ENCODE data around the gene NAALADL2. TPM values are rescaled to one million over a fixed set of nuclear protein-coding genes. Genes with fewer than 3 reads are reported as not detected.

The NAALADL2 gene
- 7.3 and 11.5 TPM in 2 replicates for total RNA-seq (ENCODE audit: low replicate concordance)

- H3K27ac Mint-ChIP-seq = no peak within 1 kb of the TSS
- H4K20me1 ChIP-seq (ENCODE audit: low read depth) = no peaks in the 10 kb centered on the region
- no peak within 1 kb of the TSS for H3K4me3 Mint-ChIP-seq
- no peak within 1 kb of the TSS for H3K9ac ChIP-seq
- no peaks in the 10 kb centered on the region for H3K36me3 ChIP-seq
- H3K27me3 ChIP-seq = no peaks in the 10 kb centered on the region
- no peak for DNase-seq (ENCODE audit: low spot score)
- no peaks in the 10 kb centered on the region for H3K4me1 Mint-ChIP-seq
- no peak within 1 kb of the TSS for H3K4me2 ChIP-seq
- no peak within 1 kb of the TSS for H3K27ac ChIP-seq
- H3K27me3 Mint-ChIP-seq (ENCODE audit: insufficient read depth, low read depth) = peaks cover 2% of the 10 kb centered on the region
- H3K4me1 ChIP-seq = no peaks in the 10 kb centered on the region
- H3K4me3 ChIP-seq = no peak within 1 kb of the TSS
- H3K79me2 ChIP-seq (ENCODE audit: low read depth) = no peaks in the 10 kb centered on the region
- no peaks in the 10 kb centered on the region for H3K9me3 Mint-ChIP-seq
- no peaks in the 10 kb centered on the region for H3K36me3 Mint-ChIP-seq
- no peaks in the 10 kb centered on the region for H3F3A ChIP-seq (ENCODE audit: low read depth)
- no peak within 1 kb of the TSS for H2AFZ ChIP-seq (replicated peaks)
- no peak for TF ChIP-seq EZH2phosphoT487 (IDR thresholded peaks at IDR 0.05)
- TF ChIP-seq CTCF (IDR thresholded peaks at IDR 0.05) = no peak
- H3K9me3 ChIP-seq (ENCODE audit: low read depth) = no peaks in the 10 kb centered on the region
Observed at GRCh38 chr3:174859114-174859735, at the start of gene NAALADL2. Gene NAALADL2 (plus strand): TSS chr3:174859334.

- Histone ChIP-seq H2AFZ (replicated peaks) (no peak overlapping the region), H3K36me3 (no peaks in the 10 kb centered on the region), H3K4me1 (no peaks in the 10 kb centered on the region), H3K4me3 (no peak overlapping the region), H3F3A (ENCODE audit: low read depth) (no peaks in the 10 kb centered on the region), H3K27ac (no peak overlapping the region), H3K9me3 (ENCODE audit: low read depth) (no peaks in the 10 kb centered on the region), H3K4me2 (no peak overlapping the region), H3K27me3 (no peaks in the 10 kb centered on the region), H3K9ac (no peak overlapping the region), H3K79me2 (ENCODE audit: low read depth) (no peaks in the 10 kb centered on the region), H4K20me1 (ENCODE audit: low read depth) (no peaks in the 10 kb centered on the region)
- H3K4me3 Mint-ChIP-seq = no peak overlapping the region
- no peaks in the 10 kb centered on the region for H3K27me3 Mint-ChIP-seq (ENCODE audit: insufficient read depth, low read depth)
- no peak overlapping the region for H3K27ac Mint-ChIP-seq
- H3K36me3 Mint-ChIP-seq = no peaks in the 10 kb centered on the region
- peaks cover 4% of the 10 kb centered on the region for H3K9me3 Mint-ChIP-seq
- no peaks in the 10 kb centered on the region for H3K4me1 Mint-ChIP-seq
- DNase-seq (ENCODE audit: low spot score) = no peak
- TF ChIP-seq CTCF (IDR thresholded peaks at IDR 0.05) (no peak), EZH2 (IDR thresholded peaks at IDR 0.05) (no peak), EZH2phosphoT487 (IDR thresholded peaks at IDR 0.05) (no peak)
Observed at GRCh38 chr3:174810254-174810653, 48.9 kb upstream of the NAALADL2 start.

- Histone ChIP-seq H4K20me1 (ENCODE audit: low read depth) (no peaks in the 10 kb centered on the region), H3K27ac (no peak overlapping the region), H3K4me3 (no peak overlapping the region), H2AFZ (replicated peaks) (no peak overlapping the region), H3K9me3 (ENCODE audit: low read depth) (no peaks in the 10 kb centered on the region), H3K9ac (no peak overlapping the region), H3K79me2 (ENCODE audit: low read depth) (no peaks in the 10 kb centered on the region), H3K4me1 (no peaks in the 10 kb centered on the region), H3K27me3 (no peaks in the 10 kb centered on the region), H3K36me3 (no peaks in the 10 kb centered on the region), H3K4me2 (no peak overlapping the region), H3F3A (ENCODE audit: low read depth) (no peaks in the 10 kb centered on the region)
- Mint-ChIP-seq H3K27me3 (ENCODE audit: insufficient read depth, low read depth) (no peaks in the 10 kb centered on the region), H3K36me3 (no peaks in the 10 kb centered on the region), H3K9me3 (peaks cover 4% of the 10 kb centered on the region), H3K4me3 (no peak overlapping the region), H3K27ac (no peak overlapping the region), H3K4me1 (no peaks in the 10 kb centered on the region)
- DNase-seq (ENCODE audit: low spot score) = no peak
- no peak for TF ChIP-seq EZH2 (IDR thresholded peaks at IDR 0.05)
- TF ChIP-seq CTCF (IDR thresholded peaks at IDR 0.05) = no peak
- TF ChIP-seq EZH2phosphoT487 (IDR thresholded peaks at IDR 0.05) = no peak
Observed at GRCh38 chr3:174812172-174812862, 46.8 kb upstream of the NAALADL2 start.

Measured in neural progenitor cell (in vitro differentiated cells).